Measurements from ENCODE around the gene UQCRQ. TPM values are rescaled to one million over a fixed set of nuclear protein-coding genes. Genes with fewer than 3 reads are reported as not detected.

The UQCRQ gene
- polyA plus RNA-seq, 1 of the 3 experiments (the other 2 are of a cell fraction) = 694 TPM

- WGBS (ENCODE audit: low lambda C conversion rate) = 66% methylated on average over 2 of the region's 2 CpGs
- DNase-seq = no peak
- no peak overlapping the region for H3K4me3 ChIP-seq (ENCODE audit: low read depth in 2 of 2, low read length in 1 of 2)
- H3K9me3 ChIP-seq = no peaks in the 10 kb centered on the region
- TF ChIP-seq GABPA (IDR thresholded peaks at IDR 0.05; ENCODE audit: low read depth) (no peak), MXI1 (IDR thresholded peaks at IDR 0.05; ENCODE audit: low read depth, low read length) (no peak), RCOR1 (IDR thresholded peaks at IDR 0.05; ENCODE audit: low read length) (no peak), FOXJ3 (CRISPR knock-in tag; IDR thresholded peaks at IDR 0.05) (no peak), TEAD4 (IDR thresholded peaks at IDR 0.05; ENCODE audit: borderline replicate concordance, insufficient read depth) (no peak), USF2 (IDR thresholded peaks at IDR 0.05; ENCODE audit: borderline replicate concordance, low read depth, low read length) (no peak), SMC3 (IDR thresholded peaks at IDR 0.05; ENCODE audit: low read depth, low read length) (no peak), USF1 (IDR thresholded peaks at IDR 0.05; ENCODE audit: borderline replicate concordance, low read depth) (no peak), EP300 (IDR thresholded peaks at IDR 0.05; ENCODE audit: borderline replicate concordance in 1 of 2, low read depth in 1 of 2, low read length in 1 of 2) (no peak), IRF3 (IDR thresholded peaks at IDR 0.05; ENCODE audit: low read depth, low read length) (no peak), ELF1 (IDR thresholded peaks at IDR 0.05) (no peak), MEF2A (IDR thresholded peaks at IDR 0.05; ENCODE audit: borderline replicate concordance, low read depth) (no peak), RXRA (IDR thresholded peaks at IDR 0.05; ENCODE audit: borderline replicate concordance, low read depth) (no peak), REST (IDR thresholded peaks at IDR 0.05; ENCODE audit: low read depth, low read length) (no peak), EZH2phosphoT487 (IDR thresholded peaks at IDR 0.05; ENCODE audit: borderline replicate concordance, low read depth) (no peak), NRF1 (IDR thresholded peaks at IDR 0.05; ENCODE audit: low read depth, low read length) (no peak), FOSL2 (IDR thresholded peaks at IDR 0.05; ENCODE audit: borderline replicate concordance, low read depth) (no peak), YY1 (IDR thresholded peaks at IDR 0.05; ENCODE audit: low read depth) (no peak)
- no peaks in the 10 kb centered on the region for H3K9me2 ChIP-seq
- H3K4me1 ChIP-seq (ENCODE audit: control insufficient read depth in 1 of 2, insufficient read depth in 2 of 2, low read depth in 1 of 2, low read length in 1 of 2) = no peaks in the 10 kb centered on the region
- H3F3A ChIP-seq (replicated peaks; ENCODE audit: insufficient read depth) = no peaks in the 10 kb centered on the region
- H4K20me1 ChIP-seq (ENCODE audit: insufficient read depth) = no peaks in the 10 kb centered on the region
- H2AFZ ChIP-seq (ENCODE audit: low read depth) = no peak overlapping the region
- no peak overlapping the region for H3K4me2 ChIP-seq
- no peak overlapping the region for H3K27ac ChIP-seq (ENCODE audit: low read depth in 2 of 2, low read length in 1 of 2)
- CTCF ChIA-PET = interaction anchor here (1.5 to 2.6 kb wide), 4 partner anchors 10 to 40 kb away, joined by 3 to 15 read pairs (median 6); partner anchors contain the start of gene SHROOM1
- H3K9ac ChIP-seq = no peak overlapping the region
- no peaks in the 10 kb centered on the region for H3K27me3 ChIP-seq (ENCODE audit: insufficient read depth)
- H3K36me3 ChIP-seq (replicated peaks in 1 of 2; ENCODE audit: control insufficient read depth in 1 of 2, insufficient read depth in 2 of 2, low read length in 1 of 2) = no peaks in the 10 kb centered on the region
- H3K79me2 ChIP-seq (ENCODE audit: insufficient read depth) = no peaks in the 10 kb centered on the region
- POLR2A ChIA-PET = no interaction called here
Measured at GRCh38 chr5:132859889-132860437, 6.5 kb upstream of the UQCRQ start.

Measured in SK-N-SH (cell line).